ENCODE results near the gene NUDT21.

DNA sequence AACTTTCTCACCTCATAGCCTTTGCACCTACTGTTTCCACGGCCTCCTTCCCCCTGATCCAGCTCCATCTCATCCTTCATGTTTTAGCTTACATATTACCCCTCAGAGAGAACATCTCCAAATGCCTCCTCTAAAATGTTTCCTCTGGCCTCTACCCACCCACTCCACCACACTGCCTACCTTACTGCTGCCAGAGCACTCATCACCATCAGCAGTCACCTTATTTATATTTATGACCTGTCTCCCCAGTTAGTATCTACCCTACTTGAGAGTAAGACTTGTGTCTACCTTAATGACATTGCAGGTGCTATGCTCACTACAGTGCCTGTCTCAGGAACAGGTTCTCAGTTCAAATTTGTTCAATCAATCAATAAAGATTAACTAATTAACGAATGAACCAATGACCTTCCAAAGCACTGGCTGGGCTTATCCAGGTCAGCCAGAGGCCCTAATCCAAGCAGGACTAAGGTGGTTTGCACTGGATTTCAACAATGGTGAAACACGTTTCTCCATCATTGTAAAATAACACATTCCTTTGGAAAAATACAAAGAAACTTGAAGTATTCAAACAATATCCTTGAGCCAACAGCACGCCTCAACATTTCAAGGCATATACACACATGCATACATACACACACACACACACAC lies 66.9 kb downstream of the NUDT21 start:
- TF ChIP-seq ELF4 (IDR thresholded peaks at IDR 0.05) (no peak), L3MBTL2 (conservative IDR thresholded peaks at IDR 0.05) (no peak), SUZ12 (IDR thresholded peaks at IDR 0.05) (no peak), ZNF384 (IDR thresholded peaks at IDR 0.05) (no peak), SP1 (IDR thresholded peaks at IDR 0.05) (no peak), BHLHE40 (IDR thresholded peaks at IDR 0.05; ENCODE audit: borderline replicate concordance) (no peak), CTBP1 (IDR thresholded peaks at IDR 0.05; ENCODE audit: borderline replicate concordance) (no peak), FOXK2 (IDR thresholded peaks at IDR 0.05) (no peak), TARDBP (IDR thresholded peaks at IDR 0.05) (no peak)

Measured in HEK293T (cell line).